Esophagus (tissue), 2 donors: Measurements from ENCODE around the gene SNX15. TPM values are rescaled to one million over a fixed set of nuclear protein-coding genes. Genes with fewer than 3 reads are reported as not detected.
A peak's percentile ranks its signal among the peaks of the same experiment; 100 is the strongest.

Experiments
- H3K27ac ChIP-seq, 2 donors: one replicate each; pipeline ENCODE4 v1.5.1; 2013; ENCODE audit warnings: low read depth in 2 of 2, mild to moderate bottlenecking in 2 of 2, inconsistent platforms in 1 of 2, low read length in 1 of 2, moderate library complexity in 1 of 2
- H3K27me3 ChIP-seq, 2 donors: one replicate each; pipeline ENCODE4 v1.6.1; 2013; ENCODE audit warnings: low read length in 2 of 2, control low read depth in 1 of 2, mild to moderate bottlenecking in 1 of 2; ENCODE audit not compliant: insufficient read depth in 2 of 2, control insufficient read depth in 1 of 2
- H3K36me3 ChIP-seq, 2 donors: one replicate each; pipeline ENCODE4 v1.6.1; 2013; ENCODE audit warnings: low read length in 1 of 2; ENCODE audit not compliant: control insufficient read depth in 2 of 2, insufficient read depth in 2 of 2
- H3K4me1 ChIP-seq, 2 donors: one replicate each; pipeline ENCODE4 v1.6.1; 2013; ENCODE audit warnings: low read length in 1 of 2; ENCODE audit not compliant: control insufficient read depth in 2 of 2, insufficient read depth in 2 of 2
- H3K4me3 ChIP-seq, 2 donors: one replicate each; pipeline ENCODE4 v1.5.1; 2013; ENCODE audit warnings: low read length in 2 of 2, mild to moderate bottlenecking in 2 of 2, low read depth in 1 of 2, moderate library complexity in 1 of 2
- H3K9me3 ChIP-seq, 2 donors: one replicate each; pipeline ENCODE4 v1.6.1; 2013; ENCODE audit warnings: mild to moderate bottlenecking in 2 of 2, low read depth in 1 of 2, low read length in 1 of 2, moderate library complexity in 1 of 2; ENCODE audit not compliant: control insufficient read depth in 2 of 2, insufficient read depth in 1 of 2
- WGBS, 2 donors: extraction: QIAGEN DNeasy Blood & Tissue Kit; methylation state at CpG; one replicate each; pipeline ENCODE4 v1.1.7; 2013; 5-methylcytosine and 5-hydroxymethylcytosine counted together
- polyA plus RNA-seq, 2 donors: library from polyadenylated mRNA; stranded (reverse); fragments of 200-250 nt; gene quantifications; one replicate each; pipeline ENCODE4 v1.2.3, GENCODE V29; 2013
- donor health status: healthy with polysubstance abuse.
- donor health status: Bipolar disorder and iron deficiency.

The SNX15 gene
- polyA plus RNA-seq, 2 donors: 14.7 to 15.6 TPM

DNA sequence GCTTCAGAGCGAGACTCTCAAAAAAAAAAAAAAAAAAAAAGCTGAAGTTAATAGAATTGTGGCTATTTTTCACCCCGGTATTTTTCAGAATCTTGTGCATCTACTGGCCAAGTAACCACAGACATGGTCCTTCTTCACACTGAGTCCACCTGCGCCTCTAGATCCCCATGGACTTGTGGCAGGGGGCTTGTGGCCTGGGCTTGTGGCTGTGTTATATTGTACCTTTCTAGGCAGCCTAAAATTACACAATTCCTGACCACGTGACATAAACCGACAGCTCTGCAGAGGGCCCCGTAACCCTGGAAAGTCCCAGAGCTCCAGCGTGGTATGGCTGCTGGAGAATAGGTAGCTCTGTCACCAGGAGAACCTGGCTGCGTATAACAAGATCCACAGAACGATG is 42.0 kb downstream of the SNX15 start:
- H3K4me3 ChIP-seq: no peak overlapping the region
- H3K27ac ChIP-seq: no peak overlapping the region
- 48 to 53% methylated on average over 9 of the region's 9 CpGs for WGBS, 2 donors
- no peaks in the 10 kb centered on the region for H3K4me1 ChIP-seq
- no peaks in the 10 kb centered on the region for H3K36me3 ChIP-seq
- H3K9me3 ChIP-seq: no peaks in the 10 kb centered on the region
- no peaks in the 10 kb centered on the region for H3K27me3 ChIP-seq

DNA sequence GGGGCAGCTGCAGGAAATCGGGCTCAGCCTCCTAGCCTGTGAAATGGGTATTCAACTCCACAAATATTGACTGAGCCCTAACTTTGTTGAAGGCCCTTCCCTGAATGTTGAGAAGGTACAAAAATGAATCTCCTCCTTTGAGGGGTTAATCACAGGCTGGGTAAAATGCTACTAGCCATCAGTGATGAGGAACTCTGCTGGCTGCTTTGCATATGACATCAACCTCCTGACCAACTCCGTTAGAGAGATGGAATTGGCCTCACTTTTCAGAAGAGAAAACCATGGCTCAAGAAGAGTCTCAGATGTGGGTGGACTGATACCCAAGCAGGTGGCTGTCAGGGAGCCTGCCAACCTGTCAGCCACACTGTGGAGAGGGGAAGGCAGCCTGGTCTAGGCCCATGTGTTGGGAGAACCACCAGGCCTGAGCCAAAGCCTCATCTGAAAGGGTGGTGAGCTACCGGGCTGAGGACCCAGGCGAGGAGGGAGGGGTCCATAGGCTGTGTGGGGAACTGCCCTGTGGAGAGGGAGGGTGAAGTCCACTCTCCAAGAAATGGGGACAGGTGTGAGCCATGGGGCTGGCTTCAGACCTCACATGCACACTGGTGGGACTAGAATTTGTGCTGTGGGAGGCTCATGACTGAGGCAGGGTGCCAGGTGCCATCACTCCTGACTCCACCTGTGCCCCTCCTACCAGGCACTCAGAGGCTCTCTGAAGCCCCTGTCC is 44.8 kb downstream of the SNX15 start:
- no peak overlapping the region for H3K27ac ChIP-seq
- H3K4me3 ChIP-seq: no peak overlapping the region
- H3K36me3 ChIP-seq: no peaks in the 10 kb centered on the region
- H3K27me3 ChIP-seq: no peaks in the 10 kb centered on the region
- H3K9me3 ChIP-seq: no peaks in the 10 kb centered on the region
- H3K4me1 ChIP-seq: no peaks in the 10 kb centered on the region
- WGBS, 2 donors: 60 to 67% methylated on average over 4 of the region's 4 CpGs

DNA sequence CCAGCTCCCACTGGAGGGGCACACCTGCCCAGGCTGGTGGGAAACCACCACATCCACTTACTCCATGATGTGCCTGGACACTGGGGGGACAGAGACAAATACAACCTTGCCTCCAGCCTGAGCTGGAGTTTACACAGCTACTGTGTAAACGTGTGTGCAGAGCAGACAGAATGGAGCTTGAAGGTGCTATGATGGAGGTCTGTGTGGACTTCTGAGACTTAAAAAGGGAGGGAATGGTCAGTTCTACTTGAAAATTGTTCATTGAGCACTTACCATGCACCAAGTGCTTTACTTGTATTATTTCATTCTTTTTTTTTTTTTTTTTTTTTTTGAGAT is 45.4 kb downstream of the SNX15 start:
- no peak overlapping the region for H3K27ac ChIP-seq
- H3K4me3 ChIP-seq: no peak overlapping the region
- H3K36me3 ChIP-seq: no peaks in the 10 kb centered on the region
- no peaks in the 10 kb centered on the region for H3K4me1 ChIP-seq
- no peaks in the 10 kb centered on the region for H3K9me3 ChIP-seq
- WGBS, 2 donors: 61 to 79% methylated on average over 1 of the region's 1 CpG
- H3K27me3 ChIP-seq: no peaks in the 10 kb centered on the region

DNA sequence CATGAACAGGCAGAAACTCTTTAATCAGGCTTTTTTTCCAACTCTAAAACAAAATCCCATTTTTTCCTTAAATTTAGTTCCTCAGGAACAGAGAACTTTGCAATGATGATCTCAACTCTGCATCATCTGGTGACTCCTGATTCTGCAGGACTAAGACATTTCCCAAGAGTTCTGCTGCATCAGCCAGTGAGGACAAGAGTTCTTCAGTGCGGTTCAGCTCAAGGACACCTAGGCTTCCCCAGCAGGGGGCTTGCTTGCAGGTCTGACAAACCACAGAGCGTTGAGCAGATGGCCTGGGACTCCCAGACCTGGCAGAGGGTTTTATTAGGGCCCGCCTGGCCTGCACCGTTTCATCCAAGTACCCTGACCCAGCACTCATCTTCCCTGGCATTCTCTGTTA is 50.2 kb downstream of the SNX15 start:
- Histone ChIP-seq H3K4me3 (no peak overlapping the region), H3K27ac (no peak overlapping the region), H3K27me3 (no peaks in the 10 kb centered on the region), H3K36me3 (peaks cover 0 to 3% of the 10 kb centered on the region in 2 donors), H3K9me3 (no peaks in the 10 kb centered on the region), H3K4me1 (no peaks in the 10 kb centered on the region)
- 87 to 89% methylated on average over 4 of the region's 4 CpGs for WGBS, 2 donors

DNA sequence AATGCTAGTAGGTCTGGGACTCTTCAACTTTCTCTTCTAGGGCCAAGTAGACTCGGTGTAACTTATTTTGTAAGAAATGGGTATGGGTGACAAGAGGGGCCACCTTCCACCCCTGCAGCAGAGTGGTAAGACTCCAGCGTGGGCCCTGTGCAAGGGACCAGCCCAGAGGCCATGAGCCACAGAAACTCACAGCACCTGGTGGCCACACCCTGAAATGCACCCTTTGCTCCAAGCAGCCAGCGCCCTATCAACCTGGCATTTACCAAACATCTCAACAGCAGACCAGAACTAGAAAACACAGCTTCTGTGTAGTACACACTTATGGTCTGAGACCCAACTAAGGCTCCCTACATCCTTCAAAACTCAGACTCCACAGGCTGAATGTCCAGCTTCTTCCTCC is 50.9 kb downstream of the SNX15 start:
- H3K4me1 ChIP-seq: no peaks in the 10 kb centered on the region
- no peak overlapping the region for H3K4me3 ChIP-seq
- H3K27me3 ChIP-seq: no peaks in the 10 kb centered on the region
- H3K27ac ChIP-seq: no peak overlapping the region
- 54 to 61% methylated on average over 3 of the region's 3 CpGs for WGBS, 2 donors
- H3K9me3 ChIP-seq: no peaks in the 10 kb centered on the region
- peaks cover 0 to 3% of the 10 kb centered on the region in 2 donors for H3K36me3 ChIP-seq

DNA sequence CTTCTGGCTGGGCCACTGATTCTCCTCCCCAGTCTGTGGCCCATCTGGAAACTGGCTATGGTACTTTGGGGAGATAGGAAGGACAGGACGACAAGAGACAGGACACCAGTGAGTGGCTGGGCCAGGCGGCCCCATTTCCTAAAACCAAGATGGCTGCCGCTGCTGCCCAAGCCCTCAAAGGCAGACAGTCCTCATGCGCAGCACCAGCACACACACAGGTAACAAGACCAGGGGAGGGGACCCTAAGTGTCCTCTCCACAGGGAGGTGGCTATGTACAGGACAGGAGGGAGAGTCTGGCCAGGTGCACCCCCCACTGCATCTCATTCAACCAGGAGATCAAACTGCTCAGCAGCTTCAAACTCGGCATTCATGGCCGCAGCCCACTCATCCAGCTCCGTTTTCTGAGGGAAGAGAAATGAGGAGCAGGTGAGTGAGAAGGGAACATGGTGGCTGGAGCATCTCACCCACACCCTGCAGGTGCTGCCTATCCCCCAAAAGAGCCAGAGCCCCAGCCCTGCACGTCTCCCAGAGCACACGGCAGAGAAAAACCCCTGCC is 51.6 kb downstream of the SNX15 start:
- no peaks in the 10 kb centered on the region for H3K4me1 ChIP-seq
- H3K27me3 ChIP-seq: no peaks in the 10 kb centered on the region
- H3K4me3 ChIP-seq: no peak overlapping the region
- no peak overlapping the region for H3K27ac ChIP-seq
- H3K9me3 ChIP-seq: no peaks in the 10 kb centered on the region
- H3K36me3 ChIP-seq: peaks cover 0 to 3% of the 10 kb centered on the region in 2 donors
- 86 to 95% methylated on average over 9 of the region's 9 CpGs for WGBS, 2 donors

DNA sequence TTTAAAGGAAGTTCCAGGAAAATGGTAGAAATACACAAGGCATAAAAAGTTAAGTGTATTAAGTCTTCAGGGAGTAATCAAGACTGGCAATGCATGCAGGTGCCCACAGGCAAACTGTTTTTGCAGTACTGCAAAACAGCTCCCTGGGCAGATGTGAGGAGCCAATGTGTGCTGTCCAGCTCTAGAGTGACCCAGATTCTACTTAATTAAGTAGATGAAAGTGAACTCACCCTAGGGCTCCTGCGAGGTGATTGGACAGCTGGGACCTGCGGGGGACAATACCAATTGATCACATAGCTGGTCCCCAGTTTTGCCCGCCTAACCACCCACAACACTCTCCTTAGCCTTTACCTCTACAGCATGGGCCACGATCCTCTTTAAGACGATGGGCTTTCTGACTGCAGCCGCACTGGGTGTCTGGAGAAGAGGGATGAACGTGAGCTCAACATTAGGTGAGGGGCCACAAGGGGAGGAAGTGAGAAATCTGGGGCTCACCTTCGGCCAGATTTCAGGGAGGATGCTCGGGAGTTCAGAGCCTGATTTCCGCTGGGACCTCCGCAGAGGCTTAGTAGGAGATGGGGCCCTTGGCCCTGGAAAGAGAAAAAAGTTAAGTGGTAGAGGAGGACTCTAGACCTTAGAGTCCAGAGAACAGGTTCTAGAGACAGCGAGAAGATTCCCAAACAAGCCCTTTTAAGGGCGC is 56.0 kb downstream of the SNX15 start:
- H3K4me3 ChIP-seq: peak overlapping the region; percentile 77 to 83
- H3K9me3 ChIP-seq: no peaks in the 10 kb centered on the region
- no peaks in the 10 kb centered on the region for H3K27me3 ChIP-seq
- peaks cover 16 to 23% of the 10 kb centered on the region in 2 donors for H3K36me3 ChIP-seq
- WGBS, 2 donors: 2 to 7% methylated on average over 13 of the region's 13 CpGs
- H3K27ac ChIP-seq: peak overlapping the region in 1 of 2 donors; percentile 6
- peaks cover 0 to 3% of the 10 kb centered on the region in 2 donors for H3K4me1 ChIP-seq

DNA sequence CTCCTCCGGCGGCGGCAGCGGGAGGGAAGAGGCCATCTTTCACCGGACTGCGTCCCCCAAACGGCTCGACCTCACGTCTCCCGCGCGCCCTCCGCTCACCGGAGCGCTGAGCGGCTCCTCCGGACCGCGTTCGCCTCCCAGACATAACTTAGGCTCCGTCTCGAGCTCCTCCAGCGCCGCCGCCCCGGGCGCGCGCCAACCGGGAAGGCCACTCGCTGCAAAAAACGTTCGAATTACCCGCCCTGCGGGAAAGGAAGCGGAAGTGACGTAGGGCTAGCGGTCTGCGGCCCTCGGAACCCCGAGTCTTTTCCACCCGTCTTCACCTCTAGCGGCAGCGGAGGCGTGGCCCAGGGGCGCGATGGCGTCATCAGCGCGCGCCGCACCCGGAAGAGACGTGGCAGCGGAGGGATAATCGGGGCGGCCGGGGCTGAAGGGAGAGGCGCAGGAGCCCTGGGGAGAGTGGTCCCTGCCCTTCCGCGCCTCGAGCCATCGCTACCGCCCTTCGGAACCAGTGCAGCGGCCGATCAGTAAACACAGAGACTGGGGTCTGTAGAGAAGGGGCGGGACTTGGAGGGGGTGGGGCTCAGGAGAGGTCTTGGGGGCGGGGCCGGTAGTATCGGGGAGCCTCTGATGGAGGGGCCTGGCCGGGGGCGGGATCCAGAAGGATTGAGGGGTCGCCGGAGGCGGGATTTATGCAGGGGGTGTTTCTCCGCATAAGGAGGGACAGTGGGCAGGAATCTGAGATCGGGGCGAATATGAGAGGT is 56.8 kb downstream of the SNX15 start, which contains the start of the genes CDCA5 and ZFPL1:
Gene CDCA5, minus strand, starts transcription at position 207 of the 764 bp plus-strand sequence. Its CDS starts 62 bp downstream, at position 145.
Gene ZFPL1, plus strand, starts transcription at position 389 of the 764 bp plus-strand sequence. CDS start 477 bp downstream, outside the sequence.
- peak within 1 kb of the TSS; percentile 98 for H3K27ac ChIP-seq
- H3K4me1 ChIP-seq: peaks cover 0 to 3% of the 10 kb centered on the region in 2 donors
- H3K9me3 ChIP-seq: no peaks in the 10 kb centered on the region
- WGBS, 2 donors: 0% methylated on average over 79 of the region's 79 CpGs
- H3K36me3 ChIP-seq: peaks cover 19 to 27% of the 10 kb centered on the region in 2 donors
- H3K4me3 ChIP-seq: peak within 1 kb of the TSS; percentile 77 to 83
- H3K27me3 ChIP-seq: no peaks in the 10 kb centered on the region
